OCI-LY3 (cell line): ENCODE results near the gene WDR38.

Experiments
- EZH2phosphoT487 ChIP-seq: fragments of 200-600 bp; shearing (Covaris generic); IDR thresholded peaks from 2 replicates; pipeline ENCODE4 v1.6.1; 2018; ENCODE audit warnings: antibody characterized with exemption, mixed run types, low read depth
- TF ChIP-seq, protein P1 (sequence below): fragments of 200-600, 300-600 bp; sonication (generic); IDR thresholded peaks from 2 replicates; pipeline ENCODE4 v1.5.1; 2014; ENCODE audit warnings: antibody characterized with exemption, low read length, low read depth

DNA sequence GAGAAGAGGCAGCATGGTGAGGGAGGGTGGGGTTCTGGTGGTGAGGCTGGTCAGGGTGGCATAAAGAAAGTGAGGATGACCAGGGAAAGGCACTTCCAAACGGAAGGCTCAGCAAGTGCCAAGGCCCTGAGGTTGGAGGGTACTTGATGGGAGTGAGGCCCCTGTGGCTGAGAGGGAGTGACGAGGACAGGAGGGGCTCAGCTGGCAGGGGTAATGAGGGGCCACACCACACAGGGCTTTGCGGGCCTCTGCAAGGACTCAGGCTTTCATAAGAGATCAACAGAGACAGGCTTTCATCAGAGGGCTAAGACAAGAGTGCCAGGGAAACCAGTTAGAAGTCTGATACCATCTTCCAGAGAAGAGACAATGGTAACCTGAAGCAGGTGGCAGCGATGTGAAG lies 32.3 kb downstream of the WDR38 start:
- TF ChIP-seq, protein P1, sequence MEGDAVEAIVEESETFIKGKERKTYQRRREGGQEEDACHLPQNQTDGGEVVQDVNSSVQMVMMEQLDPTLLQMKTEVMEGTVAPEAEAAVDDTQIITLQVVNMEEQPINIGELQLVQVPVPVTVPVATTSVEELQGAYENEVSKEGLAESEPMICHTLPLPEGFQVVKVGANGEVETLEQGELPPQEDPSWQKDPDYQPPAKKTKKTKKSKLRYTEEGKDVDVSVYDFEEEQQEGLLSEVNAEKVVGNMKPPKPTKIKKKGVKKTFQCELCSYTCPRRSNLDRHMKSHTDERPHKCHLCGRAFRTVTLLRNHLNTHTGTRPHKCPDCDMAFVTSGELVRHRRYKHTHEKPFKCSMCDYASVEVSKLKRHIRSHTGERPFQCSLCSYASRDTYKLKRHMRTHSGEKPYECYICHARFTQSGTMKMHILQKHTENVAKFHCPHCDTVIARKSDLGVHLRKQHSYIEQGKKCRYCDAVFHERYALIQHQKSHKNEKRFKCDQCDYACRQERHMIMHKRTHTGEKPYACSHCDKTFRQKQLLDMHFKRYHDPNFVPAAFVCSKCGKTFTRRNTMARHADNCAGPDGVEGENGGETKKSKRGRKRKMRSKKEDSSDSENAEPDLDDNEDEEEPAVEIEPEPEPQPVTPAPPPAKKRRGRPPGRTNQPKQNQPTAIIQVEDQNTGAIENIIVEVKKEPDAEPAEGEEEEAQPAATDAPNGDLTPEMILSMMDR = no peak
- TF ChIP-seq EZH2phosphoT487 = no peak
